Hepatic stellate cell (primary cell): Measurements from ENCODE around the gene CHRNB4.
"Not testable (repeated sequence)": the region's sequence is repeated elsewhere in the genome, so short reads cannot be mapped to it uniquely, and the experiment has no call there.

Experiments
- DNase-seq: peaks from one replicate; pipeline ENCODE4 v3.0.0; 2011; ENCODE audit warnings: low spot score

Gene CHRNB4, protein sequence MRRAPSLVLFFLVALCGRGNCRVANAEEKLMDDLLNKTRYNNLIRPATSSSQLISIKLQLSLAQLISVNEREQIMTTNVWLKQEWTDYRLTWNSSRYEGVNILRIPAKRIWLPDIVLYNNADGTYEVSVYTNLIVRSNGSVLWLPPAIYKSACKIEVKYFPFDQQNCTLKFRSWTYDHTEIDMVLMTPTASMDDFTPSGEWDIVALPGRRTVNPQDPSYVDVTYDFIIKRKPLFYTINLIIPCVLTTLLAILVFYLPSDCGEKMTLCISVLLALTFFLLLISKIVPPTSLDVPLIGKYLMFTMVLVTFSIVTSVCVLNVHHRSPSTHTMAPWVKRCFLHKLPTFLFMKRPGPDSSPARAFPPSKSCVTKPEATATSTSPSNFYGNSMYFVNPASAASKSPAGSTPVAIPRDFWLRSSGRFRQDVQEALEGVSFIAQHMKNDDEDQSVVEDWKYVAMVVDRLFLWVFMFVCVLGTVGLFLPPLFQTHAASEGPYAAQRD

DNA sequence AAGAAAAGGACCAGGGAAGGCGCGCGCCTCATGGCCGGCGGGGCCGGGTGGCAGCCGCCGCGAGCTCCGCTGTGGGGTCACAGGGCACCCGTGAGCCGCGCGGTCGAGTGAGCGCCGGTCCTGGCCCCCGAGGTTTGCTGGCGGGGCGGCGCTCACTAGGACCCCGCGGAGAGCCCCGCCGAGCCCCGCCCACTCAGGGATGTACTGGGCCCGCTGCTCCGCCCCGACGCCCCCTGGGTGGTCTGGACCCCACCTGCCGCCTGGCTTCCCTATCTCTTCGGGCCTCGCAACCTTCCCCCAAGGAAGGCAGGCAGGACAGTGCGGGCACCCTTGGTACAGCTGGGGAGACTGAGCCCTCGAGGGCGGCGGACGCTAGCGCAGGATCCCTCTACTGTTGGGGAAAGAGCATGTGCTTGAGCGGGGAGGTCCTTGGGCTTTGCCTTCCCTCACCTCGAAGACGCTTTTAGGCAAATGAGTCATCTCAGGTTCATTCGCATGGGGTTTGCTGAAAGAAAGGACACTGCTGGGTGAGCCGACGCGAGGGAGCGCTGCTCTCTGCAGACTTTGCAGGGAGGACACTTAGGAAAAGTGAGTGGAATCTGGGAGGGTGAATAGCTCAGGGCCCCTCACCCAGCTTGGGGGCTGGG is at the start of gene CHRNB4:
CHRNB4 (minus strand) TSS at position 109 of the 647 bp plus-strand sequence; CDS start at position 32, 77 bp downstream.
- DNase-seq = no peak

DNA sequence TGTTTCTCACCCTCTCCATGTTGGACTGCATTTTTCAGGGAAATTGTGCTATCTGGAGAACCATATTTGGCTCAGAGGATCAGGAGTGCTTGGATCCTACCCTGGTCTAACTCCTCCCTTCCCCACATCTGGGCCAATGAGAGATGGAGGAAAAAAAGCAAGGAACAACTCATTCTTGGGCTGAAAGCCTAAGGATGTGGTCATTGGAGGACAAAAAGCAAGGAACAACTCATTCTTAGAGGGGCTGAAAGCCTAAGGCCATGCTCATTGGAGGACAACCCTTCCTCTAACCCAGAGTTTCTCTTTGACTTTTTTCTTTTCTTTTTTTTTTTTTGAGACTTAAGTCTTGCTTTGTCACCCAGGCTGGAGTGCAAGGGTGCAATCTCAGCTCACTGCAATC is 48.6 kb upstream of the CHRNB4 start:
- DNase-seq = no peak

DNA sequence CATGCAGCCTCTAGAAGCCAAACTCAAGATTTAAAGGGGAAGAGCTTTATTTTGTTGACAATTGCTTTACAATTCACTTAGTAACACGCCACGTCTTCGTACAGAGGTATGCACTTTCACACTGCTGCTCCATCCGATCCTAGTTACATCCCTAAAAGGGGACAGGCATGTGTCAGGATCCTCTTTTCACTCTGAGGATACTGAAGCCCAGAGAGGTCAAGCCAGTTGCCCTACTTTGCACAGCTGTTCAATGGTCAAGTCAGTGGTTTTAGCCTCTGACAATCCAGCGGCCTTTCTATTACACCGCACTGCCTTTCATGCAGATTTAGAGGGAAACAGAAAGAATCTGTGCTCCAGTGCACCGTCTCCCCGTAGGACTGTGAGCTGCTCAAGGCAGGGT is 44.9 kb upstream of the CHRNB4 start:
- no peak for DNase-seq

DNA sequence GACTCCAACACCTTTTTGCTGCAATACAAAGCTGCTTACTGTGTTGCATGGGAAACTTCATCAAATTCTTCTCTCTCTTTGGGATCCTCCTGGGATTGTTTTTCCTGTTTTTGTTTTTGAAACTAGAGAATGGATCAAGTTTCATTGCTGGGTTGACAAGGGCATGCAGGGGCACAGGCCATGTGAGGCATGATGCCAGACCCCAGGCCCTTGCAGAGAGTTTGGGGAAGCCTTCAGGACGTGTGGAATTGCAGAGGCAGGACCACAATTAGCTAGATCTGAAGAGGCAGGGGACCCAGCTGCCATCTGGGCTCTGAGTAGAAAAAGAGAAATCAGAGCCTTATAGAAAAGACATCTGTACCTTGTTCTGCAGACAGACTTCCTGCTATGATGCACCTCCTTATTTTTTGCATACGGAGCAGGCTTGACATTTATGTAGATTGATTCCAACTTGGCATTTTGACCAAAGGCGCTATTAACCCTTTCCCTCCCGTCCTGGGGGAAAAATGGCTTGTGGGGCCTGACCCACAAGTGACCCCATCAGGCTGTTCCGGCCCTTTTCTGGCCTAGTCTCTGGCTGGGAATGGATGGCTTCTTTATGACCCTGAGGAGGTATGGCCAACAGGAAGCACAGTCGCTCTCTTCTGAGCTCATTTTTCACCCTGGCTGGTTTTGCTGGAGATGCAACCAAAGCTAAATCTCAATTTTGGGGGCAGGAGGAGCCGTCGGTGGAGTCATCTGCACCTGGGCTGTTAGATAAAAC is 44.3 kb upstream of the CHRNB4 start:
- DNase-seq = no peak

DNA sequence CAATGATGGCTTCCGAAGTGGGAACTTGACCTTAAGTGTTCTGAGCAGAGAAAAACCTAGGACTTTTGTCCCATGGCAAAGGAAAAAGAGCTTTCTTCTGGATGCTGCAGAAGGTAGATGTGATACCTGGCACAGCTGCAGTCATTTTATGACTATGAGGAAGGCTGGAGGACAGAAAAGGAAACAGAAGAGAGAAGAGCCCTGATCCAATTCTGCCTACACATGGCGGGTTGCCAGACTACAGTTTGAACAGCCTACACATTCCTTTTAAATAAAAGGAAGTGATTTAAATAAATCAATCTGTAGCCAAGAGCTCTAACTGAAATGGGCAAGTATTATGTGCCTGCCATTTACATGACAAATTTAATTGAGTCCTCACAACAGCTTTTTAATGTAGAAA is 43.6 kb upstream of the CHRNB4 start:
- DNase-seq = no peak

DNA sequence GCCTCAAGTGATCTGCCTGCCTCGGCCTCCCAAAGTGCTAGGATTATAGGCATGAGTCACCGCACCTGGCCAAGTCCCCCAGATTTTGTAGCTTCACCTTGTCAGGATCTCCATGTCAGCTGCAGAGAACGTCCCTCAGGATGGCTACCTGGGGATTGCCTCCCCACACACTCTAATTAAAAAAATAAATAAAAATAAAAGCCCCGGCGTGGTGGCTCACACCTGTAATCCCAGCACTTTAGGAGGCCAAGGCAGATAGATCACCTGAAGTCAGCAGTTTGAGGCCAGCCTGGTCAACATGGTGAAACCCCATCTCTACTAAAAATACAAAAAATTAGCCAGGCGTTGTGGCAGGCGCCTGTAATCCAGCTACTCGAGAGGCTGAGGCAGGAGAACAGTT is 42.6 kb upstream of the CHRNB4 start:
- not testable (repeated sequence) for DNase-seq

DNA sequence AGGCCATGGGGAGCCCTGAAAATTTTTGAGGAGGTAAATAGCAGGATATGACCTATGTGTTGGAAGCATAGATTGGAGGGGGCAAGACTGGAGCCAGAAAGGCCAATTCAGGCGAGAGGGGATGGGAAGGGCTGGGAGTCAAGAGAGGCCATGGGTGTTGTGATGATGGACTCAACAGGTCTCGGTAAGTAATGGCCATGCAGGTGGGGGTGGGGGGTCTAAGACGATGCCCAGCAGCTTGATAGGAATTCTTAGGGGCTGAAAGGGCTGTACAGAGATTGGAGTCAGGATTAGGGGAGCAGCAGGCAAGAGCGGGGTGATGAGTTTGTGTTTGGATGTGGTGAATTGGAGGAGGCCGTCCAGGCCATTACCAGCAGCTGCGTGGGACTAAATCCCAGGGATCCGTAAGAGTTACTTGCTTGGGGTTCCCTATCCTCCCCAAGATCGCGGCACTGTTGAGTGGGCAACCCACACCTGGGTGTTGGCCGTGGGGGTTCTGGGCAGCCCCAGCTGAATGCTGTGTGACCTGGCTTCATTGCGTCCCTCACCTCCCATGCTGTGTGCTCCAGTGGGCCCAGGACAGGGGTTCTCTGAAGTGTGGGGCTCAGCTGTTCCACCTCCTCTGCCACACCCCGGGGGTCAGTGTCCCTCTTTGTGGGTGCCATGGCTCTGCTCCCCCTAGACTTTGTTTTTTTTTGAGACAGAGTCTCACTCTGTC is 41.8 kb upstream of the CHRNB4 start:
- DNase-seq = no peak

DNA sequence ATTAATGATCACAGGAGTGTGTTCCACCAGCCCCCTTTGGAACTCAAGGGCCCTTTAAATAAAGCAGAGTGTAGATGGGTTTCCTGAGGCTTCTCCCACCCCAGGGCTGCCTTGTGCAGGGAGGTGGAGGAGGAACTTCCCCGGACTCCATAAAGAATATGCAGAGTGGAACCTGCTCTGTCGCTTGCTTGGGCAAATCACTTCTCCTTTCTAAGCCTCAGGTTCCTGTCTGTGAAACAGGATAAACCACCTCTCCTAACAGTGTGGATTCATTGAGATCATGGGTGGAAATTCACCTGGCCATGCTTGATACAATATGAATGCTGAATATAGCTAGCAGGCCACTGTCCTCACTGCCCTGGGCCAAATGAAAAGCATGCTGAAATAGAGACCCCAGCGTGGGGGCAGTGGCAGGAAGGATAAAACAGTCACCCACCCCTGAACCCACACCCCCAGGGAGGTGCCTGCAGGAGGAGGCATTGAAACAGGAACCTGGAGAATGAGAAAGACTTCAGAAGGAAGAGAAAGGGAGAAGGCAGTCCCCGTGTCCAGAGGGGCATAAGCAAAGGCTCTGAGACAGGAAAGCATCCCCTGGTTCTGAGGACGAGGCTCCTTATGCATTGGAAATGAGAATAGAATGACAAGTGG is 41.1 kb upstream of the CHRNB4 start:
- DNase-seq = no peak

DNA sequence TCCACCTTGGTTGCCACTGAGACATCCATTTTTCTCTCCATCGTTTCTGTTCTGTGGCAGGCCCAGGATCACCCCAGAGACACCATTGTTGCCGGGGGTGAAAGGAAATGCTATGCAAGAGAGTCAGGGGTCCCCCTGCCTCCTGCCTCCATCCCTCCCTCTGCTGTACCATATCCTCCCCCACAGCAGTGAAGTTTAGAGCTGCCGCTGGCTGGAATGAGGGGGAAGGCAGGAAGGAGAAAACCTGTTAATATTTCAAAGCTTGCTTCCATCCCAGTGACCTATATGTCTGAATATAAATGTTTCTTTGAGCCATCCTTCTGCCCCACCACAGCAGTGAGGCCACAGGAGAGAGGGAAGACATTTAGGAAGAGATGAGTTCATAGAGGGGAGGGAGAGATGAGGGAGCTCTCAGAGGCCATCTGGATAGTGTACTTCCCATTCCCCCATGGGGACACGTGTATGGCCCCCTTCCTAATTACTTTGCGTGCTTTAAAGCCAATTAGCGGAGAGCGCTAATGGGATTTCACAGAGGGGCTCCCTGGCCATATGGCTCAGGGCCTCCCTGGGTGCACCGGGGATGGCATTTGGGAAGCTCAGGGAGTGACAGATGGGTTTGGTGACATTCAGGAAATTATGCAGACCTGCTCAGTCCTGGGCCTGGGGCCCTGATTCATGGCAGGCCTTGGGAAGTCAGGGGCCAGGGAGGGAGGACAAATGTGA is 40.4 kb upstream of the CHRNB4 start:
- DNase-seq = no peak

DNA sequence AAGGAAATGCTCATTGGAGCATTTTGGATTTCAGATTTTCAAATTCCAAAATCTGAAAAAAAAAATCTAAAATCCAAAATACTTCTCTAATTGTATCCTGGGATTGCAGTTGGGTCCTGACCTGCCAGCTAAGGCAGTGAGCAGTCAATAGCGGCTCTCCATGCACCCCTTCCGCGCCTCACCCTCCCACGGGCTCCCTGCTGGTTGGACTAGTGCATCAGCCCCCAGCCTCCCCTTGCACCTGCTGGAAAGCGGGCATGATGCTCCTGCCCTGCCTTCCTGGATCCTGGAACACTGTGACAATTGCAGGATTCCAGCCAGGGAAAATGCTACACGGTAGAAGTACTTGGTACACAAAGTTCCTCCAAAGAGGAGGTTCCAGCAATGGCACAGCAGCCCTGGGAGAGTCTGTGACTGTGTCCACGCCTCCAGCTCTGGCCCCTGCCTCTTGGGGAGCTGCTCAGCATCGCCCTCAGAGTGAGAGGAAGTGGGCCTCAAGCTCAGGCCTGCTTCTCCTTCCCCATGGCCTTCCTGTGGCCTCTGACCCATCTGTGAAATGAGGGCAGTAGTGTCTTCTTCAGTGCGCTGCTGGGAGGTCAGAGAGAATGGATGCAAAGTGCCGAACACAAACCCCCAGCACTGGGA is 39.5 kb upstream of the CHRNB4 start:
- DNase-seq = no peak

DNA sequence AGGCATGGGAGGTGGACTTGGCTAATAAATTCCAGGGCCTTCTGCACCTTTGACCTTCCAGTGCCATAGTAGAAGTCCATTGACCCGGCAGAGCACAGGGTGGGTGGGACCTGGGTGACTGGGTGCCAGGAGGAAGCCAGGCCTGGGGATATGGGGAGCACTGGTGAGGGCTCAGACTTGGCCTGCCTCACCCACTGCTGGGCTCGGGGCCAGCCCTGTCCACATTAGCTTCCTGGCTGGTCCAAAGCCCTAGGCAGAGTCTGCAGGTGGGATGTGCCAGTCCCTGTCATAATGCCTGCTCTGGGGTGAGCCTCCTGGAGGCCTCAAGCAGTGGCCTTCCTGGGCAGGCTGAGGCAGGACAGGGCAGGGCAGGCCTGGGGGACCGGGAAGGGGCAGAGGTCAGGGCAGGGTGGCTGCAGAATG is 38.1 kb upstream of the CHRNB4 start:
- DNase-seq = no peak

DNA sequence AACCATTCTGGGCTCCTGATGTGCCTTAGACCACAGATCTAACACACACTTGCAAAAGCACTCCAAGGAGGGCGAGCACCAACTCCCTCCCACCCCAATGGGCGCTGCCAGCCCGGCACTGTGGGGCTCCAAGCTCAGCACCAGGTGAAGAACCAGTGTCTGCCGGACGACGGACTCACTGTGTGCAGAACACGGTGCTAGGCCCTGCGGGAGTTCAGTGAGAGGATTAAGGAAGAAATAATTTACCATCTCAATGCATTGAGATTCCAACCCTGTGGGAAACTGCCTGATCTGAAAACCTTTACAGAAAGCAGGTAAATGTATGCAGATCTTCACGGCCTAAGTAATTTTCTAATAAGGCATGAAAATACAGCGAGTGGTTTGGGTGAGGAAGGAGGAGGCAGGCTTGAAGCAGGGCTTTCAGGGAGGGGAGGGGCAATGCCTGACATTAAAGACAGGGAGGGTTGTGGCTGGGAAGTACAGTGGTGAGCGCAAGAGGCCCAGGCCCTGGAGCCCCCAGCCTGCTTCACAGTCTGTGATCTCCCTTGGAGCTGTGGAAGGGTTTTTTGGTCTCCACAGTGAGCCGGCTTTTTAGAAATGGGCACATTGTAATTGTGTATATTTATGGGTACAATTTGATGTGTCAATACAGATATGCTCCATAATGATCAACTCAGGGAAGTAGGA is 35.6 kb upstream of the CHRNB4 start:
- no peak for DNase-seq

DNA sequence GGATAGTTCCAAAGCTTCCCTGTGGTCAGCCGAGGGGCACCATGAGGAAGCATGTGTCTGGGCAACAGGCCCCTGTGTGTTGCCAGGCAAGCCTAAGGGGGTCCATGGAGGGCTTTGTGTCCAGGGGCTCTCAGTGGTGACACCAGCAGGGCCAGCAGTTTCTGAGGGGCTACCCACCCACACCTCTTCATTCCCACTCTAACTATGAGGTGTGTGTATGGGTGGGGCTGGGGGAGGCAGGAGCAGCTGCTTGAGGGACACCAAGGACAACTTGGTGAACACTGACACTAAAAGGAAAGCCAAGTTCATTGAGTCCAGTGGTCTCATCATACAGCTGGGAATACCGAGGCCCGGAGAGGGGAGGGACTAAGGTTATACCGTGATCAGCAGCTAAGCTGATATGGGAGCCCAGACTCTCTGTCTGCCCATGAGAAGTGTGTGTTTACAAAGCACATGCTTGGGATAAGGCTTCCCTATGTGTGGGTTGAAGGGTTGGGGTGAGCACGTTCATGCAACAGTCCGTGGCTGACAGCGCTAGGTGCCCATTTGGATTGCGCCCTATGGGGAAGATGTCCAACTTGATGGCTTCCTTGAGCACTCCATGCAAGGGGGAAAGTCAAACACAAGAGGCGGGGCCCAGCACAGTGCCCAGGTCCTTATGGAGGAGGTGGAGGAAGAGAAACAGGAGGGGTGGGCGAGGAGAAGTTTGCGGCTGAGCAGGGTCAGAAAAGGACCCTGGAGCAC is 34.8 kb upstream of the CHRNB4 start:
- DNase-seq = no peak

DNA sequence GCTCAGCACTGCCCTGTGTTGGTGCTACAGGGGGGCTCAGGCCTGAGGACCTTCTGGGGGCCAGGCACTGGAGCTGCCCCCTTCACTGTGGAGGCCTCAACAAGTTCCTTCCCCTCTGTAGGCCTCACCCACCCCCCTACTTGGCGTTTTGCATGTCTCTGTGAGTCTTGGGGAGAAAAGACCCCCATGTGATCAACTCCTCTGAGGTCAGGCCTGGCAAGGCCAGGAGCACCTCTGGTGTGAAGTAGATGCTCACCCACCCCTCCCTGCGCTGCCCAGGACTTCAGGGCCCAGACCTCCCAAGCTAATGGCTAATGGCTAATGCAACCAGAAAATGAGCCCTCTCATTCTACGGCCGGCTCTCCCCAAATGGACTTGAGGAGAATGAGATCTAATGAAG is 34.2 kb upstream of the CHRNB4 start:
- DNase-seq = no peak

DNA sequence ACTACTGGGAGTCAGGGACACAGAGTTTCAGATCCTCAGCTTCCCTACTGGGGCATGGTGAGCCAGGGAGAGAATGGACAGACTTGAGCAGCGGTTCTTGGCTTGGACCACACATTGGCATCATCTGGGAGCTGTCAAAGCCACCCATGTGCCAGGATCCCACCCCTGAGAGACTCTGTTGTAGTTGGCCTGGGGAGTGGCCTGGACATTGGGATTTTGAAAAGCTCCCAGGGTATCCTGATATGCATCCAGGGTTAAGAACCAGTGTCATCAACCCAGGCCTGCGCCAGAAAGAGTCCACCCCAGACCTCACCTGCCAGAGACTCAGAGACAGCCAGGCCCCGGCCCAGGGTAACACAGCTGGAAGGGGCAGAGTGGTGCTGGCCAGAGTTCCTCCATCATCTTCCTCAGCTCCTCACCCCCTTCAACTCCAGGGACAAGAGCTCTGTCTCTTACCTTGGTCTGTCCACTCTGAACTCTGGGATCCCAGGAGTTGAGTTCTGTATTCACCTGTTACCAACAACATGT is 33.0 kb upstream of the CHRNB4 start:
- no peak for DNase-seq

DNA sequence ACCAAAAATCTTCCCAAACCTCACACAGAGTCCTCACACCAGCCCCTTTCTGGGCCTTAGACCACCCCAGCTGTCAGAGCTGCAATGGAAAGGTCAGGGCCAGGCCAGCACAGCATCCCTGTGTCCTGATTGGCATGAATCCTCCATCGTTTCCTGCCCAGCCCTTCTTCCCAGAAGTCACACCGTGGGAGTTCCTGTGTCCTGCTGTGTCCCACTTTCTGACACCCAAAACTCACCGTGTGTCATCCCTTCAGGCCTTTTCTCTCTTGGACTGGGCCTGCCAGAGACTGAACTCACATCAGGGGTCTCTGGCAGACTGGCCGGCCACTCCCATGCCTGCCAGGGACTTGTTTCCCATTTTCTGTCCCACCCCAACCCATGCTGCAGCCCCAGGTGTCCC is 32.5 kb upstream of the CHRNB4 start:
- no peak for DNase-seq

DNA sequence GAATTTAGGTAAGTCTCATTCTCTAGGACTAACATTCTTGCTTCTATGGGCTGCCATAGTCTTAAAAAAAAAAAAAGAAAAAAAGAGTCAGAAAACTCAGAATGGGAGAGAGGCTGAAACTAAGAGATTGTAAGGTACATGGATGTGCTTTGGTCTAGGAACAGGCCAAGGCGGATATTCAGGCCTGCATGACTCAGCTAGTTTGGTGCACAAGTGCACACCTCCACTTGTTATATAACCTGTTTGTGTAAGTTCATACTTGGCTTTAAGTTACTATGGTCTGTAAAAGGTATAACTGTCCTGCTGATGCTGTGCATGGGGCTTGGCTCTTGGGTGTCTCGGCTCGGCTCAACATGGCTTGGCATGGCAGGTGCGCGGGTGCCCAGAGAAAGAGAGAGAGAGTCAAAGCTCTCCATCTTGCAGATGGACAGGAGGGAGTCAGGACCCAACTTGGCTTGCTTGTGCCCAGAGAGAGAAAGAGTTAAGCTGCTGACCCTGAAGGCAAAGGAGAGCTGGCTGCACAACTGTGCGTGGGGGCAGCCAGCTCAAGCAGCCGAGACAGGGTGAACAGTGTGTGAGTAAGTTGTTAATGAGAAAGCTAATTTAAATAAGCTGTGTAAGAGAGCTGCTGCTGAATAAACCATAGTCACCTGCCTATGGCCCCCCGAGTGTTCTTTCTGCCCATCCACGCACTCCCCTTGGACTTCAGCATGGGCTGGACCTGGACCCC is 31.4 kb upstream of the CHRNB4 start:
- DNase-seq = no peak

DNA sequence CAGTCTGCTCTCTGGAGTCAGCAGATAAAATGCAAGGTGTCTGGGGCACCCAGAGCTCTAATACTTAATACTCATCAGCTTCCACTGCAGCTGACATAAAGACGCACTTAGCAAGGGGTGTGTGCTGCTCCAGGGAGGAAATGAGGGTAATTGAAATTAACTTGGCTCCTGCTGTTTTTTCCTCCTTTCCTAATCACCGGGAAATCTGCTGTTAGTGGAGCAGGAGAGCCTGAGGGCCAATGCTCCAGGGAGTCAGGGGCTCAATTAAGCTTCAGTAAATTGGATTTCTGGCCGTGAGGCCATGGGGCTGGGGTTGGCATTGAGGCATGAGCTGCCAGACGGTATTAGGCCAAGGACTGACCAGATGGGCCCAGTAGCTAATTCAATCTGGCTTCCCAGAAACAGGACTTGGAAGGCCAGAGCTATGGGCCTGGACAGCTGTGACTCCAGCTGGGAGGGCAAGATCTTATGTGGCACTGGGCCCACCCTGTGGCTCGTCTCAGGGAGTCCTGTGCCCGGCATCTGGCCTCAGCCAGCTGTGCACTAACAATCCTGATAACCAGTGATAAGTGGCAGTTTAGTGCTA is 30.7 kb upstream of the CHRNB4 start:
- DNase-seq = no peak
